Raji (cell line): ENCODE measurements around the gene MTMR10.

Source experiments
- POLR2A ChIP-seq: IDR thresholded peaks from 2 replicates; pipeline ENCODE4 v1.6.1; 2011; ENCODE audit warnings: low read depth, low read length, control low read depth; ENCODE audit not compliant: insufficient read depth

MTMR10 gene

DNA sequence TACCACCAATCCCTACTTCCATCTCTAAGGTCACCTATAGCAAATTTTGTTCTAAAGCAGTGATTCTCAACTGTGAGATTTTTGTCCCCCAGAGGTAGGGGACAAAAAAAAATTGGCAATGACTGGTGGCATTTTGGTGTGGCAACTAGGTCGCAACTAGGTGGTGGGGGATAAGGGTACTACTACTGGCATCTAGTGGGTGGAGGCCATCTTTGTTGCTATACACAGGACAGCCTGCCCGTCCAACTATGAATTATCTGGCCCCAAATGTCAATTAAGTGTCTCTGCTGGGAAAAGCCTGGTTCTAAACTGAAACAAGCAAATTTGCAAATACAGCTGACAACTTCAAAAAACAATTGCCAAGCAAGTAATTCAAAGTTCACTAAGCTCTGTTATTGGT, 1.4 kb downstream of the MTMR10 start:
- no peak for TF ChIP-seq POLR2A

DNA sequence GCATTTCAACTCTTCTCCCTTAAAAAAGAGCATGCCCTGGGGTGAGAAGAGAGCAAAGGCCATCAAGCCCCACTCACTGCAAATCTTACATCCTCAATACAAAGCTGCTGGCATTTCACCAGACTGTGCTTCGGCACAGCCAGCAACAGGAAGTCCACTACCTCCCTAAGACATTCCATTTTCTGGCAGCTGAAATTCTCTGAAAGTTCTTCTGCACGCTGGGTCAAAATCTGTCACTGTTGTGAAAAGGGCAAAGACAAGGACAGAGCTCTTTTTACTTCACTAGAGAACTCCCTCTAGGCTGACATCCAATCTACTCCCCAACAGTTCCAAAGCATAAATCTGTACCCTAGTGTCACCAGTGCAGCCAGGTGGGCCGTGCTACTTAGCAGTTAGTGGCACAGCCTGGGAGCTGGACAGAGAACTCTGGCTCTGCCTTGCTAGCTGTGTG, 6.3 kb downstream of the MTMR10 start:
- TF ChIP-seq POLR2A = no peak

GRCh38 chr15:30984542-30984941, 6.9 kb downstream of the MTMR10 start:
- TF ChIP-seq POLR2A = no peak

DNA sequence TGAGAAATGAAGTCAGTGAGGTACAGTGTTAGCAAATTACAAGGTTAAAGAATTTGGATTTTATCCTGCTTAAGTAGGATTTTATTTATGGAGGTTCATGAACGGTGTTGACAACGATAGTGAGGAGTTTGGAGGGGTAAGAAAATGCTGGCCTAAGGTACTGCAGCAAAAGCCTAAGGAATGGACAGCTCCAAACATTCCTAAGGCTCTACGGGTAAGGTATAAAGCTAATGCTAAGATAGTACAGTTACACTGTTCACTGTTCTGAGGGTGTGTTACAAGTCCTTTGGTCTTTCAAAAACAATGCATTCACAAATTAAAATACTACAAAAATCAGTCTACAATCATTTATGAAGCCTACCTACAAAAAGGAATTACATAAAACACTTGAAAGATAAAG, 7.3 kb downstream of the MTMR10 start:
- no peak for TF ChIP-seq POLR2A

DNA sequence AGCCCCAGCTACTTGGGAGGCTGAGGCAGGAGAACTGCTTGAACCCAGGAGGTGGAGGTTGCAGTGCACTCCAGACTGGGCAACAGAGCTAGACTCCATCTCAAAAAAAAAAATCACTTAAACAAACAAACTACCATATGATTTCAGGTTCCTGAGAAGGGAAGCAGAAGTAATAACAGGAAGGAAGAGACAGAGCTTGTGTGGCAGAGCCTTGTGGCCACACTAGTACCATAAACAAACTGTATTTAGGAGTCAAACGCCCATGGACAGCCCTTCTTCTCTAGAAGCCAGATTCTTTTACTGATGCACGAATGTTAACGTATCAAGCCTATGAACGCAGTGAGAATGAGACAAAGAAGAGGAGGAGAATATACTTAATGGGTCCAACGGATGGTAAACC, 12.0 kb downstream of the MTMR10 start:
- TF ChIP-seq POLR2A = no peak

- TF ChIP-seq POLR2A = no peak
These were observed 13.1 kb downstream of the MTMR10 start for GRCh38 chr15:30978328-30978727.

GRCh38 chr15:30974112-30974511, 17.3 kb downstream of the MTMR10 start:
- TF ChIP-seq POLR2A = no peak

- TF ChIP-seq POLR2A = no peak
These were observed 18.0 kb downstream of the MTMR10 start for GRCh38 chr15:30973379-30973778.

DNA sequence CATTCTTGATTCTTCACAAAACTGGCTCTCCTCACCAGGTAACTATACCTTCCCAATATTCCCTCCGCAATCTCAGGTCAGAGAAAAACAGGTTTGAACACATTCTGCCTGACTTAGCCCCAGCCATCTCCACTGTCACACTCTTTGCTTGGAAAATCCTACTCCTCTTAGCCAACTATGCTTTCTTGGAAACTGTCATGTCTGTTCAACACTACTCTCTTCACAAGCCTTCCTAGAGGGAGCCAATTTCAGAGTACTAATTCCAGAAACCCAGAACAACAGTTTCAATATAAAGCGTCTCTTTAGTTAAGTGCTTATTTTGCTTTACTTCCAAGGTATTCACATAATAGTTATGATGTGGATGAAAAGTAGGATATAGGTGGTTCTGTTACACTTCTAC, 21.7 kb downstream of the MTMR10 start:
- TF ChIP-seq POLR2A = no peak

DNA sequence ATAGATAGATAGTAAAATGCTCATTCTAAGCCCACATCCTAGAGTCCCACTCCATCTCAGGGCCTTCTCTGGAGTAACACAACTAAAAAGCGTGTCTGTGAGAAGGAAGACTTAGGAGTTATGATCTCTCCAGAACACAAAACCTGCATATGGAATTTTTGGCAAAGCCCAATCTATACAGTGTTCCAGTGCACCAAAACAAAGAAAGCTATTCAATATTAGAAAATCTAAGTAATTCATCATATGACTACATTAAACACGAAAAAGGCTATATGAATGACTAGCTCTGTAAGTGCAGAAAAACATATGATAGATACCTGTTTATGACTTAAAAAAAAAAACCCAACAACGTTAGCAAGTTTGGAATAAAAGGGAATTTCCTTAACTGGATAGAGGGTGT, 27.7 kb downstream of the MTMR10 start:
- TF ChIP-seq POLR2A = no peak

DNA sequence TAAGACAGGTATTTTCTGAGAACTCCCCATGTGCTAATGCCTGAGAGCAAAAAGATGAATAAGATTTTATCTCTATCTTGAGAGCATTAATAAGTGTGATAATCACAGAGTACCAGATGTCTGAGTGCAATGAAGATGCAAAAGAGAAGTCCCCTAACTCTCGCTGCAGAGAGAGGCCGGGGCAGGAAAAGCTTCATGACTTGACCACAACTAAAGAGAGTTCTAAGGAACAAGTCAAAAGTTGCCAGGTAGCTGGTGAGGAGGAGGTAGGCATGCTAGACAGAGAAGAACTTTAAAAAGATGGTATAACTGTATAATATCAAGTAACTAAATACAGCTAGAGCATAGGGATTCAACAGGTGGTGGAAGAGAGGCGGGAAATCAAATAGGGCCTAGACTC, 28.8 kb downstream of the MTMR10 start:
- no peak for TF ChIP-seq POLR2A

GRCh38 chr15:30962079-30962478, 29.3 kb downstream of the MTMR10 start:
- no peak for TF ChIP-seq POLR2A

DNA sequence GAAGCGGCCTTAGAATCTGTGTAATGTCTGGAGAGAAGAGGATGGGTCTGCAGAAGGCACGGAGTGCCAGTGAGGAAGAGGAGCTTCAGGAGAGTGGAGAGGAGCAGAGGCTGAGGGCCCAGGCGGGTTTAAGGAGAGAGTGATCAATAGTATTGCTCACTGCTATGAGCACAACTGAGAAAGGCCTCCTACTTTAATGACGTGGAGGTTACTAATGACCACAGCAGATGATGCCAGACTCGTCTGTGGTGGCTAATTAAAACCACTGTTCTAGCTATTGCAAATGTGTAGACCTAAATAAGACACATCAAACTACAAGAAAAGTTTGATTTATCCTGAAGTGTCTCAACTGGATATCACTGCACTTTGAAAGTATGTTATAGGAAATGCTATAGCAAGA, 33.2 kb downstream of the MTMR10 start:
- no peak for TF ChIP-seq POLR2A

DNA sequence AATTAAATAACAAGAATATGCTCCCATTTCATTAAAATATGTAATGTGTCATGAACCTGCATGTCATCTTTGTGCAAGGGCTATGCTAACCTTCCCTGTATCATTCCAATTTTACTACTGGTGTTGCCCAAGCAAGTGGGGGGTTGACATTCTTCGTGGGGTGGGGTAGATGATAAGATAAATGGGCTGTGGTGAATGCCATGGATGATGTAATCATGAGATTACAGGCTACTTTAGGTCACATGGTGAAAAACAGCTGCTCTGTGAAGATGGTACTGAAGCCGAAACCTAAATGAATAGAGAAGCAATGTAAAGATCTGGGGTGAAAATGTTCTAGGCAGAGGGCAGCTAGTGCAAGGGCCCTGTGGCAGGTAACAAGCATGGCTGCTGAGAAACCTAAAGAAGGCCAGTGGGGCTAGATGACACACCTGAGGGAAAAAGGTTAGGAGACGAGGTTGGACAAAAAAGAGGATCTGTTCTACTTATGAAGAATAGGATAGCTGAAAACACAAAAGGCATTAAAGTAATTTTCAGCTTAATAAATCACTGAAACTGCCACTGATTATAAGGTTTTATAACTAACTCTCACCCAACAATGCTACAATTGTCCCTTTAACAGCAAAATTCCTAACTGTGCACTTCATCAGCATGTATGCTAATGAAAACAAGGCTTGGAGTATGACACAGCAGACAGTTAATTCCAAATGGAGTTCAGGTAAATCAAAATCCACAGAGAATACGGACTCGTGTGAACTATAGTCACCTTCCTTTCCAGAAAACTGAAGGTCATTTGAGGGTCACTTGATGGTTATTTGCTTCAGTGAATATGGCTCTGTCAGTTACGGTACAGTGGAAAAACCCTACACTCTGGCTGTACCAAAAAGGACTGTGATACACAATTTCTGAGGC, 35.0 kb downstream of the MTMR10 start:
- no peak for TF ChIP-seq POLR2A

DNA sequence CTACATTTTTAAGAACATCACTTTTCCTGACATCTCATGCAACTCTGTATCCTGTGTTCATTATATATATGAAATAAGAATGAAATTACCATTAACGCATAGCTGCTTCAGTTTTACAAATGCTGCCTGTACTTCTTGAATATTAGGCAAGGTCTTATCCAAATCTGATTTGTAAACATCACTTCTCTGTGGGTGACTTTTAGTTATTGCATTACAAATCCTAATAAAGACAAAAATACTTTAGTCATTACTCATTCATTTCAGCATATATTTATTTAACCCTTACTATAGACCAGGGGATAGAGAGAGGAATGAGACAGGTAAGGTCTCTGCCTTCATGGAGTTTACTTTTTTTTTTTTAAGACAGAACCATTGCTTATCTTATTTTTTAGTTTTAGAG, 36.8 kb downstream of the MTMR10 start:
- no peak for TF ChIP-seq POLR2A

DNA sequence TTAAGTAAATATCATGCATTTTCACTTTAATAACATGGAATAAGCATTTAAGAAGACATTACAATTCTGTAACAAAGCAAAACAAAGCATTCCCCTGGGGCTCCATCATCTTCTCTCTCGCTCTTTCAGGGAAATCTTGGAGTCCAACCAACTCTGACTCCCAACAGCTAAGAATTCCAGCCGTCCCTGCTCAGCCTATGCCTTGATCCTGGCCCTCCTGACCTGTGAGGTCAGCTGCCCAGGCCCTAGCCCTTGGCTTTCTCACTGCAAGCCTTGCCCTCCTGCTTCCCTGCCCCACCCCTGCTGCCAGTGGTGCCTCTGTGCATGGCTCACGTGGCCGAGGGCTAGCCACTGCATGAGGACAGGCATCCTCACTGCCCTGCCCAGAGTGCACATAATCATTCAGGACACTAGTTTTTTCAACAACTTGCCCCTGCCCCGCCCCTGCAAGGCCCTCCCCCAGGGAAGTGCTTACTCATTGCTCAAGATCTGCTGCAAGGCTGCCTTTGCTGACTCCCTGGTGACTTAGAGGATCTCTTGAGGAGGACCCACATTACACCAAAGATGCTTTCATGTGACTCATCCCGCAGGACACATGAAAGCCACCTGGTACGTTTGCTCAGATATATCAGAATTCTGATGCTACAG, 37.6 kb downstream of the MTMR10 start:
- TF ChIP-seq POLR2A = no peak
